Measurements from ENCODE around the gene TBC1D22A. TPM values are rescaled to one million over a fixed set of nuclear protein-coding genes. Genes with fewer than 3 reads are reported as not detected.

The TBC1D22A gene
- polyA plus RNA-seq, 1 of the 3 experiments (the other 2 are of a cell fraction): 16.5 TPM

DNA sequence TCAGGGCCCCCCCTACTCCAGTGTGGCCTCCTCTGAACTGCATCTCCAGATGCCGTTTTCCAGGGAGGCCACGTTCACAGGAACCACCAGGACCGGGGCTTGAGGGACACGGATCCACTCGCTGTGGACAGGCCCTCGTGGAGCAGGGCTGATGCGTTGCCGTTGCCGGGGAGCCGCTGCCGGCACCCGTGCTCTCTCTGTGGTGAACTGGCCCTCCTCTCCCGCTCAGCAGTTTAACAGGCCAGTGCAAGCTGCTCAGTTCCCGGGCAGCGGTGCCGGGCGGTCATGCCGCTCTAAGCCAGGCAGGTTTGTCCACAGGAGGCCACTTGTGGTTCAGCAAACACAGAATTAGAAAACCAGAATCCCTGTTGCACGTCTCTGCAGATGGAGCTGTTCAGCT is 301.6 kb downstream of the TBC1D22A start:
- Histone ChIP-seq H3K9ac (no peak overlapping the region), H3F3A (replicated peaks; ENCODE audit: insufficient read depth) (no peaks in the 10 kb centered on the region), H4K20me1 (ENCODE audit: insufficient read depth) (no peaks in the 10 kb centered on the region), H3K27me3 (ENCODE audit: insufficient read depth) (no peaks in the 10 kb centered on the region), H3K9me3 (no peaks in the 10 kb centered on the region), H3K4me3 (ENCODE audit: low read depth in 2 of 2, low read length in 1 of 2) (no peak overlapping the region), H3K36me3 (replicated peaks in 1 of 2; ENCODE audit: control insufficient read depth in 1 of 2, insufficient read depth in 2 of 2, low read length in 1 of 2) (peaks cover 0 to 2% of the 10 kb centered on the region in 2 experiments), H3K4me2 (no peak overlapping the region), H3K79me2 (ENCODE audit: insufficient read depth) (no peaks in the 10 kb centered on the region), H3K4me1 (ENCODE audit: control insufficient read depth in 1 of 2, insufficient read depth in 2 of 2, low read depth in 1 of 2, low read length in 1 of 2) (no peaks in the 10 kb centered on the region; a peak in 1 of 4 replicates), H3K27ac (ENCODE audit: low read depth in 2 of 2, low read length in 1 of 2) (no peak overlapping the region), H3K9me2 (no peaks in the 10 kb centered on the region), H2AFZ (ENCODE audit: low read depth) (no peak overlapping the region)
- POLR2A ChIA-PET: no interaction called here
- TF ChIP-seq FOSL2 (IDR thresholded peaks at IDR 0.05; ENCODE audit: borderline replicate concordance, low read depth) (no peak), TEAD4 (IDR thresholded peaks at IDR 0.05; ENCODE audit: borderline replicate concordance, insufficient read depth) (no peak)
- WGBS (ENCODE audit: low lambda C conversion rate): 98% methylated on average over 12 of the region's 19 CpGs
- CTCF ChIA-PET: interaction anchor here (0.8 kb wide), 1 partner anchor 305 kb away, joined by 3 read pairs; no protein-coding TSS in a partner anchor
- peak; percentile 14 for DNase-seq

DNA sequence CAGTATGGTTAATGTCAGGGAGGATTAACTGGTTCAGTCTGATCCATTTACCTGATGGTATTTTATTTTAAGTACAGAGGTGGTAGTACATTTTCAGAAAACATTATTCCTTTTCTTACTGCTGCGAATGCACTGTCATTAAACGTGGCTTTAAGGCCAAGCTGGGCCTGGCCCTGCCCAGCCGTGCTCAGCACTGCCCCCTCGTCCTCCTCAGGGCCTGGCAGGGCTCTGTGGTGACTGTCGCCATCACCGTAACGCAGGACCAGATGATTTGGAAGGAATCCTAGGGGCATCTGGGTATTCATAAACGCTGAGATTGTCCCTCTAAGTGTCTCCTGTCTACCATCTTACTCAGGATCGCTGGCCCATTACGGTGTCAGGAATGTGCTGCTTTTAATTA is 302.0 kb downstream of the TBC1D22A start:
- POLR2A ChIA-PET: no interaction called here
- Histone ChIP-seq H4K20me1 (ENCODE audit: insufficient read depth) (no peaks in the 10 kb centered on the region), H3K27ac (ENCODE audit: low read depth in 2 of 2, low read length in 1 of 2) (no peak overlapping the region), H3K36me3 (replicated peaks in 1 of 2; ENCODE audit: control insufficient read depth in 1 of 2, insufficient read depth in 2 of 2, low read length in 1 of 2) (peaks cover 0 to 2% of the 10 kb centered on the region in 2 experiments), H3K79me2 (ENCODE audit: insufficient read depth) (no peaks in the 10 kb centered on the region), H3F3A (replicated peaks; ENCODE audit: insufficient read depth) (no peaks in the 10 kb centered on the region), H2AFZ (ENCODE audit: low read depth) (no peak overlapping the region), H3K9me2 (no peaks in the 10 kb centered on the region), H3K9me3 (no peaks in the 10 kb centered on the region), H3K27me3 (ENCODE audit: insufficient read depth) (no peaks in the 10 kb centered on the region), H3K9ac (no peak overlapping the region), H3K4me2 (no peak overlapping the region), H3K4me1 (ENCODE audit: control insufficient read depth in 1 of 2, insufficient read depth in 2 of 2, low read depth in 1 of 2, low read length in 1 of 2) (no peaks in the 10 kb centered on the region; a peak in 1 of 4 replicates), H3K4me3 (ENCODE audit: low read depth in 2 of 2, low read length in 1 of 2) (no peak overlapping the region)
- DNase-seq: peak; percentile 33
- WGBS (ENCODE audit: low lambda C conversion rate): 87% methylated on average over 10 of the region's 10 CpGs
- TF ChIP-seq RCOR1 (IDR thresholded peaks at IDR 0.05; ENCODE audit: low read length) (no peak), FOXM1 (IDR thresholded peaks at IDR 0.05; ENCODE audit: low read depth) (no peak), TAF1 (IDR thresholded peaks at IDR 0.05; ENCODE audit: borderline replicate concordance, low read depth, low read length) (no peak), GABPA (IDR thresholded peaks at IDR 0.05; ENCODE audit: low read depth) (no peak), CHD2 (IDR thresholded peaks at IDR 0.05; ENCODE audit: low read length, partially characterized antibody) (no peak), RXRA (IDR thresholded peaks at IDR 0.05; ENCODE audit: borderline replicate concordance, low read depth) (no peak), JUND (IDR thresholded peaks at IDR 0.05) (no peak), MXI1 (IDR thresholded peaks at IDR 0.05; ENCODE audit: low read depth, low read length) (no peak), FOXJ3 (CRISPR knock-in tag; IDR thresholded peaks at IDR 0.05) (no peak), MEF2A (IDR thresholded peaks at IDR 0.05; ENCODE audit: borderline replicate concordance, low read depth) (no peak), NFIC (IDR thresholded peaks at IDR 0.05; ENCODE audit: borderline replicate concordance) (no peak), ELF1 (IDR thresholded peaks at IDR 0.05) (no peak)
- TF ChIP-seq, protein P1, sequence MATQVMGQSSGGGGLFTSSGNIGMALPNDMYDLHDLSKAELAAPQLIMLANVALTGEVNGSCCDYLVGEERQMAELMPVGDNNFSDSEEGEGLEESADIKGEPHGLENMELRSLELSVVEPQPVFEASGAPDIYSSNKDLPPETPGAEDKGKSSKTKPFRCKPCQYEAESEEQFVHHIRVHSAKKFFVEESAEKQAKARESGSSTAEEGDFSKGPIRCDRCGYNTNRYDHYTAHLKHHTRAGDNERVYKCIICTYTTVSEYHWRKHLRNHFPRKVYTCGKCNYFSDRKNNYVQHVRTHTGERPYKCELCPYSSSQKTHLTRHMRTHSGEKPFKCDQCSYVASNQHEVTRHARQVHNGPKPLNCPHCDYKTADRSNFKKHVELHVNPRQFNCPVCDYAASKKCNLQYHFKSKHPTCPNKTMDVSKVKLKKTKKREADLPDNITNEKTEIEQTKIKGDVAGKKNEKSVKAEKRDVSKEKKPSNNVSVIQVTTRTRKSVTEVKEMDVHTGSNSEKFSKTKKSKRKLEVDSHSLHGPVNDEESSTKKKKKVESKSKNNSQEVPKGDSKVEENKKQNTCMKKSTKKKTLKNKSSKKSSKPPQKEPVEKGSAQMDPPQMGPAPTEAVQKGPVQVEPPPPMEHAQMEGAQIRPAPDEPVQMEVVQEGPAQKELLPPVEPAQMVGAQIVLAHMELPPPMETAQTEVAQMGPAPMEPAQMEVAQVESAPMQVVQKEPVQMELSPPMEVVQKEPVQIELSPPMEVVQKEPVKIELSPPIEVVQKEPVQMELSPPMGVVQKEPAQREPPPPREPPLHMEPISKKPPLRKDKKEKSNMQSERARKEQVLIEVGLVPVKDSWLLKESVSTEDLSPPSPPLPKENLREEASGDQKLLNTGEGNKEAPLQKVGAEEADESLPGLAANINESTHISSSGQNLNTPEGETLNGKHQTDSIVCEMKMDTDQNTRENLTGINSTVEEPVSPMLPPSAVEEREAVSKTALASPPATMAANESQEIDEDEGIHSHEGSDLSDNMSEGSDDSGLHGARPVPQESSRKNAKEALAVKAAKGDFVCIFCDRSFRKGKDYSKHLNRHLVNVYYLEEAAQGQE (IDR thresholded peaks at IDR 0.05; ENCODE audit: low read depth, low read length): no peak
- TF ChIP-seq, protein P2, sequence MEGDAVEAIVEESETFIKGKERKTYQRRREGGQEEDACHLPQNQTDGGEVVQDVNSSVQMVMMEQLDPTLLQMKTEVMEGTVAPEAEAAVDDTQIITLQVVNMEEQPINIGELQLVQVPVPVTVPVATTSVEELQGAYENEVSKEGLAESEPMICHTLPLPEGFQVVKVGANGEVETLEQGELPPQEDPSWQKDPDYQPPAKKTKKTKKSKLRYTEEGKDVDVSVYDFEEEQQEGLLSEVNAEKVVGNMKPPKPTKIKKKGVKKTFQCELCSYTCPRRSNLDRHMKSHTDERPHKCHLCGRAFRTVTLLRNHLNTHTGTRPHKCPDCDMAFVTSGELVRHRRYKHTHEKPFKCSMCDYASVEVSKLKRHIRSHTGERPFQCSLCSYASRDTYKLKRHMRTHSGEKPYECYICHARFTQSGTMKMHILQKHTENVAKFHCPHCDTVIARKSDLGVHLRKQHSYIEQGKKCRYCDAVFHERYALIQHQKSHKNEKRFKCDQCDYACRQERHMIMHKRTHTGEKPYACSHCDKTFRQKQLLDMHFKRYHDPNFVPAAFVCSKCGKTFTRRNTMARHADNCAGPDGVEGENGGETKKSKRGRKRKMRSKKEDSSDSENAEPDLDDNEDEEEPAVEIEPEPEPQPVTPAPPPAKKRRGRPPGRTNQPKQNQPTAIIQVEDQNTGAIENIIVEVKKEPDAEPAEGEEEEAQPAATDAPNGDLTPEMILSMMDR (IDR thresholded peaks at IDR 0.05): no peak
- CTCF ChIA-PET: interaction anchor here (0.6 to 0.8 kb wide), 2 partner anchors 238 to 306 kb away, joined by 3 read pairs; no protein-coding TSS in a partner anchor
